ENCODE measurements around the gene BCAP31. TPM values are rescaled to one million over a fixed set of nuclear protein-coding genes. Genes with fewer than 3 reads are reported as not detected.
A peak's percentile ranks its signal among the peaks of the same experiment; 100 is the strongest.

BCAP31 gene
- total RNA-seq, 2 experiments from 2014 or later, result 43.0 to 72.0 TPM

DNA sequence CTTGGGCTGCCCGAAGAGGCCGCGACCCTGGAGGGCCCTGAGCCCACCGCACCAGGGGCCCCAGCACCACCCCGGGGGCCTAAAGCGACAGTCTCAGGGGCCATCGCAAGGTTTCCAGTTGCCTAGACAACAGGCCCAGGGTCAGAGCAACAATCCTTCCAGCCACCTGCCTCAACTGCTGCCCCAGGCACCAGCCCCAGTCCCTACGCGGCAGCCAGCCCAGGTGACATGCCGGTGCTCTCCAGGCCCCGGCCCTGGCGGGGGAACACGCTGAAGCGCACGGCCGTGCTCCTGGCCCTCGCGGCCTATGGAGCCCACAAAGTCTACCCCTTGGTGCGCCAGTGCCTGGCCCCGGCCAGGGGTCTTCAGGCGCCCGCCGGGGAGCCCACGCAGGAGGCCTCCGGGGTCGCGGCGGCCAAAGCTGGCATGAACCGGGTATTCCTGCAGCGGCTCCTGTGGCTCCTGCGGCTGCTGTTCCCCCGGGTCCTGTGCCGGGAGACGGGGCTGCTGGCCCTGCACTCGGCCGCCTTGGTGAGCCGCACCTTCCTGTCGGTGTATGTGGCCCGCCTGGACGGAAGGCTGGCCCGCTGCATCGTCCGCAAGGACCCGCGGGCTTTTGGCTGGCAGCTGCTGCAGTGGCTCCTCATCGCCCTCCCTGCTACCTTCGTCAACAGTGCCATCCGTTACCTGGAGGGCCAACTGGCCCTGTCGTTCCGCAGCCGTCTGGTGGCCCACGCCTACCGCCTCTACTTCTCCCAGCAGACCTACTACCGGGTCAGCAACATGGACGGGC, 1.0 kb upstream of the BCAP31 start:
- no peak for TF ChIP-seq EZH2phosphoT487 (IDR thresholded peaks at IDR 0.05; ENCODE audit: borderline replicate concordance, low read depth, low read length)
- TF ChIP-seq, protein P1, sequence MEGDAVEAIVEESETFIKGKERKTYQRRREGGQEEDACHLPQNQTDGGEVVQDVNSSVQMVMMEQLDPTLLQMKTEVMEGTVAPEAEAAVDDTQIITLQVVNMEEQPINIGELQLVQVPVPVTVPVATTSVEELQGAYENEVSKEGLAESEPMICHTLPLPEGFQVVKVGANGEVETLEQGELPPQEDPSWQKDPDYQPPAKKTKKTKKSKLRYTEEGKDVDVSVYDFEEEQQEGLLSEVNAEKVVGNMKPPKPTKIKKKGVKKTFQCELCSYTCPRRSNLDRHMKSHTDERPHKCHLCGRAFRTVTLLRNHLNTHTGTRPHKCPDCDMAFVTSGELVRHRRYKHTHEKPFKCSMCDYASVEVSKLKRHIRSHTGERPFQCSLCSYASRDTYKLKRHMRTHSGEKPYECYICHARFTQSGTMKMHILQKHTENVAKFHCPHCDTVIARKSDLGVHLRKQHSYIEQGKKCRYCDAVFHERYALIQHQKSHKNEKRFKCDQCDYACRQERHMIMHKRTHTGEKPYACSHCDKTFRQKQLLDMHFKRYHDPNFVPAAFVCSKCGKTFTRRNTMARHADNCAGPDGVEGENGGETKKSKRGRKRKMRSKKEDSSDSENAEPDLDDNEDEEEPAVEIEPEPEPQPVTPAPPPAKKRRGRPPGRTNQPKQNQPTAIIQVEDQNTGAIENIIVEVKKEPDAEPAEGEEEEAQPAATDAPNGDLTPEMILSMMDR (conservative IDR thresholded peaks at IDR 0.05; ENCODE audit: low read length), result no peak
- no TSS peak for BruUV-seq (replicated peaks)
- peaks cover 21% of the 10 kb centered on the region for H3K36me3 ChIP-seq (ENCODE audit: insufficient read depth, low read length)

DNA sequence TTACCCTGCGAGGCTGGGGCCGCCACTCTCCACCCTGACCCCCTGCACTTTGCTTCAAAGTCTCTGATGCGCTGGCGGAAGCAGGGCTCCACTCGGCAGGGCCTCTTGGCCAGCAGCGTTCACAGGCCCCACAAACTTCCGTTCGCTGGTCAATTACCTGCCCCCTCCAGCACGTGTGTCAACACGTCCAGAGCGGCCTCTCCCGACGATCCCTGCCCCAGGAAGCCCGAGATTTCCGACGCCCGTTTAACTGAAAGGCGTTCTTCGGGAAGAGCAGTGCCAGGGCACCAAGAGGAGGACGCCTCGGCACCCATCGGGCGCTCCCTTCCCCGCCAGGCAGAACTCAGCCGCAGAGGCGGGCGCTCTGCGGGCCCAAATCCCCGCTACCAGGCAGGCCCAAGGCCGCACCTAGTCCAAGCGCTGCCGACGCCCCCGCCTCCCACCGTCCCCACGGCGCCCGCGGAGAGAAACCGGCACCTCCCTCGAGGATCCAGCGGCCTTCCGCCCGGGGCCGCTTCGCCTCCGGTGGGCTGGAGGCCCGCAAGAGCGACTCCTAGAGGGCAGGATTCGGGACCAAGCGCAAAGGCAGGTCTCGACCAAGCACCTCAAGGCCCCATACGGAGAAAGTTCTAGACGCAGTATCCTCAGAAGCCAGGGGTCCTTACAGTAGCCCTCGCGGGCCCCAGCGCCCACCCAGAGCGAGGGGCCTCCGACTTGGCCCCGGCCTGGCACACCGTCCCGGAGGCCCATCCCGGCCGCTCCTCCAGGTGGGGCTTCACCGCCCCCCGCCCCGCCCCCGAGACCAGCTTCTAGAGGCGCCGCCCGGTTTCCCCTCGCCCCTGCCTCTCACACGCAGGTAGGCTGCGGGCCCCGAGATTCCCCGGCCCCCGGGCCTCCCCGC, 586 bp downstream of the BCAP31 start:
- Histone ChIP-seq H2AFZ (ENCODE audit: low read length) (0 out of 2 replicates have a peak overlapping the region, but pooled peaks have one; percentile 9), H4K20me1 (ENCODE audit: insufficient read depth, low read length) (no peaks in the 10 kb centered on the region)
- POLR2A ChIA-PET, result interaction anchor here (0.6 kb wide), 2 partner anchors 183 to 784 kb away, joined by 3 to 4 read pairs; no protein-coding TSS in a partner anchor

More for the DNA sequence above, 1.0 kb upstream of the BCAP31 start:
- intact Hi-C loops (cut with micrococcal nuclease; ENCODE audit: unreplicated experiment), result no loop called here
- H3K9me3 ChIP-seq (ENCODE audit: low read length), result no peaks in the 10 kb centered on the region
- peak overlapping the region; percentile 74 for H3K4me2 ChIP-seq (ENCODE audit: low read length)
- no peaks in the 10 kb centered on the region for H4K20me1 ChIP-seq (ENCODE audit: insufficient read depth, low read length)
- DNase-seq (ENCODE audit: low spot score), result peak; percentile 36
- peak overlapping the region; percentile 85 for H3K4me3 ChIP-seq (ENCODE audit: low read depth, low read length, poor library complexity, severe bottlenecking)
- no peaks in the 10 kb centered on the region for H3K9me2 ChIP-seq (ENCODE audit: insufficient read depth, low read length)
- no peak overlapping the region for H2AFZ ChIP-seq (ENCODE audit: low read length)
- peak overlapping the region; percentile 76 for H3K27ac ChIP-seq (ENCODE audit: low read depth, low read length, poor library complexity, severe bottlenecking)
- H3K79me2 ChIP-seq (ENCODE audit: insufficient read depth, low read depth, low read length), result peaks cover 22% of the 10 kb centered on the region; the same call in 1 of the 2 replicates
- ChIA-PET POLR2A (no interaction called here), CTCF (ENCODE audit: unreplicated experiment) (no interaction called here)
- H3K4me1 ChIP-seq (ENCODE audit: insufficient read depth, low read length, poor library complexity, severe bottlenecking), result peaks cover 50% of the 10 kb centered on the region

More for the DNA sequence above, 586 bp downstream of the BCAP31 start:
- Histone ChIP-seq H3K9me3 (ENCODE audit: low read length) (no peaks in the 10 kb centered on the region), H3K4me2 (ENCODE audit: low read length) (peak overlapping the region; percentile 93), H3K79me2 (ENCODE audit: insufficient read depth, low read depth, low read length) (peaks cover 22% of the 10 kb centered on the region; the same call in 1 of the 2 replicates), H3K4me3 (ENCODE audit: low read depth, low read length, poor library complexity, severe bottlenecking) (peak overlapping the region; percentile 85), H3K4me1 (ENCODE audit: insufficient read depth, low read length, poor library complexity, severe bottlenecking) (peaks cover 50% of the 10 kb centered on the region), H3K36me3 (ENCODE audit: insufficient read depth, low read length) (peaks cover 37% of the 10 kb centered on the region), H3K27ac (ENCODE audit: low read depth, low read length, poor library complexity, severe bottlenecking) (peak overlapping the region; percentile 76), H3K9me2 (ENCODE audit: insufficient read depth, low read length) (no peaks in the 10 kb centered on the region)
- intact Hi-C loops (cut with micrococcal nuclease; ENCODE audit: unreplicated experiment), result no loop called here
- BruUV-seq (replicated peaks), result no TSS peak
- DNase-seq (ENCODE audit: low spot score), result peak; percentile 72
- CTCF ChIA-PET (ENCODE audit: unreplicated experiment), result interaction anchor here (0.5 kb wide), 1 partner anchor 16 kb away, joined by 4 read pairs; no protein-coding TSS in a partner anchor
- TF ChIP-seq EZH2phosphoT487 (IDR thresholded peaks at IDR 0.05; ENCODE audit: borderline replicate concordance, low read depth, low read length), result no peak
- TF ChIP-seq, protein P1 (conservative IDR thresholded peaks at IDR 0.05; ENCODE audit: low read length), result peak; percentile 71

All from OCI-LY7 (cell line).